ENCODE measurements around the gene TCTA.

TCTA gene

GRCh38 chr3:49434731-49435130 is 22.5 kb downstream of the TCTA start:
- TF ChIP-seq CTCF (IDR thresholded peaks at IDR 0.05; ENCODE audit: insufficient read depth, missing control alignments) = no peak
- FAIRE-seq (no peak), DNase-seq (ENCODE audit: insufficient read length, low spot score) (no peak)

GRCh38 chr3:49445391-49445790 is 33.2 kb downstream of the TCTA start:
- FAIRE-seq (no peak), DNase-seq (ENCODE audit: insufficient read length, low spot score) (no peak)
- no peak for TF ChIP-seq CTCF (IDR thresholded peaks at IDR 0.05; ENCODE audit: insufficient read depth, missing control alignments)

DNA sequence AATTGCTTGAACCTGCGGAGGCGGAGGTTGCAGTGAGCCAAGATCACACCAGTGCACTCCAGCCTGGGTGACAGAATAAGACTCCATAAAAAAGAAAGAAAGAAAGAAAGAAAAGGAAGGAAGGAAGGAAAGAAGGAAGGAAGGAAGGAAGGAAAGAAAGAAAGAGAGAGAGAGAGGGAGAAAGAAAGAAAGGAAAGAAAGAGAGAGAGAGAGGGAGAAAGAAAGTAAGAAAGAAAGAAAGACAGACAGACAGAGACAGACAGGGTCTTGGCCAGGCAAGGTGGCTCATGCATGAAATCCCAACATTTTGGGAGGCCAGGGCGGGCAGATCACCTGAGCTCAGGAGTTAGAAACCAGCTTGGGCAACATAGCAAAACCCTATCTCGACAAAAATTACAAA is 41.4 kb downstream of the TCTA start:
- no peak for TF ChIP-seq CTCF (IDR thresholded peaks at IDR 0.05; ENCODE audit: insufficient read depth, missing control alignments)
- FAIRE-seq (no peak), DNase-seq (ENCODE audit: insufficient read length, low spot score) (no peak)

DNA sequence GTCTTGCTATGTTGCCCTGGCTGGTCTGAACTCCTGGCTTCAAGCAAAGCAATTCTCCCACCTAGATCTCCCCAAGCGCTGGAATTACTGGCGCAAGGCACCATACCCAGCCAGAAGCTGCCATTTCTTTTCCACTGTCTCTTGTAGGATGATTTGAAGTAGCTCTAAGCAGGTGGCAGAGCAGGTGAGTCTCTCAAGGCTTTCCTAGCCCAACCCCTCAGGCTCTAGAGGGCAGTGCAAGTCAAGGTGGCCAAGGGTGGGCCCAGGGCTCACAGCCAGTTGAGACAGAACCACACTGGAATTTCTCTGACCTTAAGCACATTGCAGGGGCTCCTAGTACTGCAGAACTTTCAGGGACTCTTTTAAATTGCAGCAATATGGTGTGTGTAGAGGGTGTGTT is 42.2 kb downstream of the TCTA start:
- peak; percentile 16 for TF ChIP-seq CTCF (IDR thresholded peaks at IDR 0.05; ENCODE audit: insufficient read depth, missing control alignments)
- FAIRE-seq = no peak
- no peak for DNase-seq (ENCODE audit: insufficient read length, low spot score)

DNA sequence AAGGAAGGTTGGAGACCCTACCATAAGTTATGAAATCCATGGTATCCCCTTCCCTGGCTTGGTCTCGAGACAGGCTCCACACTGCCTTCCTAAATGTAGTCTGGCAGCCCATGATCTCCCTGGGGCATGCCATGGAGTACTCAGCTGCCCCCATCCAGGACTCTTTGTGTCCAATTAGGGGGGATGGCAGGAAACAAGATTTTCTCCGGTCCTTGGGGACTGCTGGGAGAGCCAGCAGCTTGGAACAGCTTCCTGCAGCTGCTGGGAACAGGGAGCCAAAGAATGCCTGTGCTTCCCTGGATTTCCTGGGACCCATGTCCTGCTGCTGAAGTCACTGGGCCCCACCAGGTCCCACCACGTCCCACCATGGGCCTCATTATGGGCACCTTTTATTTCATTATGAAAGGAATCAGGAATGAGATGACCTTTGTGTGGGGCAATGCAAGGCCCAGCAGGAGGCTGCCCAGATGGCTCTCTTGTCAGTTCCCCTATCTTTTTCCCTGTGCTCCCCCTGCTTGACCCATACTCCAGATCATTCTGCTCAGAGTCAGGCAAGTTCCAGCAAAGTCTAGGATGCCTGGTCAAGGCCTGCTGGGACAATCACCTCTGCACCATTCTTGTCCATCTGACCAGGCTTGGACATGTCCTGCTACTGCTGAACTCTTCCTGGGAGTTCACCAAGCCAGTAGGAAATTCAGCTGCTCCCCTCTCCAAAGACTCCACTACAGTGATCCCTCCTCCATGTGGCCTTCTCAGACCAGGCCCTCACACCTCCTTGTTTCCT is 42.9 kb downstream of the TCTA start:
- DNase-seq (ENCODE audit: insufficient read length, low spot score) (no peak), FAIRE-seq (no peak)
- TF ChIP-seq CTCF (IDR thresholded peaks at IDR 0.05; ENCODE audit: insufficient read depth, missing control alignments) = no peak

GRCh38 chr3:49456466-49456865 is 44.2 kb downstream of the TCTA start:
- DNase-seq (ENCODE audit: insufficient read length, low spot score) = no peak
- TF ChIP-seq CTCF (IDR thresholded peaks at IDR 0.05; ENCODE audit: insufficient read depth, missing control alignments) = no peak

DNA sequence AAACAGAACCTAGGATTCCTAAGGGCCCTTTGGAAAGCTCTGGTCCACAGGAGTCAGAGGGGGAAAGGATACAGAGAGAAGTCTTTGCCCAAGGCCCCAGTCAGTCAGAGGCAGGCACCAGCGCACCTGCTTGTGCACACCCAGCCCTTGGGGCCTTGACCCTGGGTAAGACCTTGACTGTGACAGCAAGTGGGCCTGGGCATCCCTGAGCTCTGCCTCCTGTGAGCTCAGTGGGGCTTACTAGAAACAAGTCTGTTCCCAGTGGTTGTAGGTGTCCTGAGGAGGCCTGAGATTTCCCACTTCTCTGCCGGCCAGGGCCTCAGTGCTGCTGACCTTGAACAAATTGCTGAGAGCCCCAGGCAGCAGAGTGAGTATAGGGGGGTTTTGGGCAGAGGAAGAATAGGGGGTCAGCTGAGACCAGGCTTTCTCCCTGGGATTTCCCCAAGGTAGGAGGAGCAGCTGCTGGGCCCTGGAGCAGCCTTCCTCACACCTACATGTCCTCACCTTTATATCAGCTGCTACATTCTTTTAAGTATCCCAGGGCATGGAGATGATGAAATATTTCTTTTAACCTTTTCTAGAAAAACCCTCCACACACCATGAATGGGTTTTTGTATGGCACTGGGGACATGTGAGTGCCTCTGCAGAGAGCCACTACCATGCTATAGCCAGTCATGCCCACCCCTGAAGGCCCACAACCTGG is 48.1 kb downstream of the TCTA start:
- TF ChIP-seq CTCF (IDR thresholded peaks at IDR 0.05; ENCODE audit: insufficient read depth, missing control alignments) = no peak
- no peak for FAIRE-seq
- no peak for DNase-seq (ENCODE audit: insufficient read length, low spot score)

More at GRCh38 chr3:49456466-49456865, 44.2 kb downstream of the TCTA start:
- no peak for FAIRE-seq

Data from D721Med (cell line).